SK-N-DZ (cell line): ENCODE data around the gene VWA3B.
"Not testable (repeated sequence)": the region's sequence is repeated elsewhere in the genome, so short reads cannot be mapped to it uniquely, and the experiment has no call there.

ENCODE experiments used
- DNase-seq: peaks from one replicate; pipeline ENCODE4 v3.0.0-alpha.2; 2015; ENCODE audit warnings: low spot score

The VWA3B gene

GRCh38 chr2:98242003-98242402 lies 155.0 kb downstream of the VWA3B start:
- DNase-seq, result no peak

- DNase-seq, result no peak
Measured at GRCh38 chr2:98245491-98245890, 158.5 kb downstream of the VWA3B start.

- no peak for DNase-seq
Measured at GRCh38 chr2:98247383-98247782, 160.4 kb downstream of the VWA3B start.

- DNase-seq, result no peak
Measured at GRCh38 chr2:98252038-98252773, 165.2 kb downstream of the VWA3B start.

GRCh38 chr2:98253461-98254070 lies 166.6 kb downstream of the VWA3B start:
- DNase-seq, result no peak

- DNase-seq, result no peak
Measured at GRCh38 chr2:98254504-98255059, 167.6 kb downstream of the VWA3B start.

- DNase-seq, result no peak
Measured at GRCh38 chr2:98258906-98259305, 171.9 kb downstream of the VWA3B start.

GRCh38 chr2:98263362-98263761 lies 176.4 kb downstream of the VWA3B start:
- DNase-seq, result no peak

- not testable (repeated sequence) for DNase-seq
Measured at GRCh38 chr2:98268225-98268624, 181.3 kb downstream of the VWA3B start.

- DNase-seq, result peak; percentile 39
Measured at GRCh38 chr2:98269274-98269673, 182.3 kb downstream of the VWA3B start.

GRCh38 chr2:98269830-98270229 lies 182.9 kb downstream of the VWA3B start:
- no peak for DNase-seq

- DNase-seq, result no peak
Measured at GRCh38 chr2:98277162-98277859, 190.3 kb downstream of the VWA3B start.

GRCh38 chr2:98278074-98278473 lies 191.1 kb downstream of the VWA3B start:
- no peak for DNase-seq

- DNase-seq, result no peak
Measured at GRCh38 chr2:98280376-98281102, 193.6 kb downstream of the VWA3B start.

- peak; percentile 64 for DNase-seq
Measured at GRCh38 chr2:98281607-98282006, 194.6 kb downstream of the VWA3B start.

GRCh38 chr2:98282109-98282508 lies 195.1 kb downstream of the VWA3B start:
- no peak for DNase-seq

GRCh38 chr2:98293030-98293429 lies 206.1 kb downstream of the VWA3B start:
- no peak for DNase-seq

GRCh38 chr2:98293931-98294687 lies 207.1 kb downstream of the VWA3B start:
- no peak for DNase-seq

- DNase-seq, result no peak
Measured at GRCh38 chr2:98294711-98295110, 207.7 kb downstream of the VWA3B start.

GRCh38 chr2:98295275-98295674 lies 208.3 kb downstream of the VWA3B start:
- DNase-seq, result no peak
